Coronary artery (tissue), 2 donors: ENCODE measurements around the gene ST6GALNAC2.
"Not testable (repeated sequence)": the region's sequence is repeated elsewhere in the genome, so short reads cannot be mapped to it uniquely, and the experiment has no call there.

ENCODE experiments used
- DNase-seq: peaks from one replicate; pipeline ENCODE4 v3.0.0-alpha.2; 2017; ENCODE audit warnings: low spot score
- H3K27ac ChIP-seq, 2 donors: fragments of 200-600 bp; sonication (generic); one replicate each; pipeline ENCODE4 v1.5.1; 2016 to 2019
- H3K4me3 ChIP-seq: fragments of 200-600 bp; sonication (generic); 2 replicates; pipeline ENCODE4 v1.5.1; 2016; ENCODE audit warnings: mild to moderate bottlenecking, moderate library complexity
- CTCF ChIP-seq: fragments of 200-600 bp; sonication (generic); IDR thresholded peaks from one replicate; pipeline ENCODE4 v1.5.1; 2019; ENCODE audit warnings: antibody characterized with exemption

Gene ST6GALNAC2

DNA sequence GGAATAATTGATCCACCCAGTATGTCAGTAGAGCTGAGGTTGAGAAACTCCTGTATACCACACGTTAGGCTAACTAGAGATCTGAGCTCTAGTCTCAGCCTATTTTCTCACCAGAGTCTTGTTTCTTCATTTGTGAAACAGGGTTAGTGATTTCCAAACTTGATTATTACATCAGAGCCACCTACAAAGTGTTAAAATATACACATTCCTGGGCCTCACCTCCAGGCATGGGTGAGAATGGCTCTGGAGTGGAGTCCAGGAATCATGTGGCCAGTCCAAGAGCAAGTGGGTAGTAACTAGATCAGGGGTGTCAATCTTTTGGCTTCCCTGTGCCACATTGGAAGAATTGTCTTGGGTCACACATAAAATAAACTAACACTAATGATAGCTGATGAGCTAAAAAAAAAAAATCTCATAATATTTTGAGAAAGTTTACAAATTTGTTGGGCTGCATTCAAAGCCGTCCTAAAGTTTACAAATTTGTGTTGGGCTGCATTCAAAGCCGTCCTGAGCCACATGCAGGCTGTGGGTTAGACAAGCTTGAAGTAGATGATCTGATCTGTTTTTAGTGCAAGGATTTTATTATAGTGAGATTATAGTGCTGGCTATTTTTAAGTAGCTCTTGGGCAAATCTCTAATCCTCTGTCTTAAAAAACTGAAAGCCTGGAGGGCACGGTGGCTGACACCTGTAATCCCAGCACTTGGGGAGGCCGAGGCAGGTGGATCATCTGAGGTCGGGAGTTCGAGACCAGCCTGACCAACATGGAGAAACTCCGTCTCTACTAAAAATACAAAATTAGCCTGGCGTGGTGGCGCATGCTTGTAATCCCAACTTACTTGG is 25.4 kb downstream of the ST6GALNAC2 start:
- no peak for DNase-seq
- TF ChIP-seq CTCF, result no peak
- no peak overlapping the region for H3K27ac ChIP-seq
- no peak overlapping the region for H3K4me3 ChIP-seq

GRCh38 chr17:76559460-76559859 is 26.2 kb downstream of the ST6GALNAC2 start:
- not testable (repeated sequence) for DNase-seq
- peak overlapping the region; percentile 80 for H3K4me3 ChIP-seq

GRCh38 chr17:76558198-76559095 is 27.2 kb downstream of the ST6GALNAC2 start:
- TF ChIP-seq CTCF, result no peak
- H3K27ac ChIP-seq, result peak overlapping the region; percentile 61 to 82
- DNase-seq, result no peak

More at GRCh38 chr17:76559460-76559859, 26.2 kb downstream of the ST6GALNAC2 start:
- not testable (repeated sequence) for H3K27ac ChIP-seq

DNA sequence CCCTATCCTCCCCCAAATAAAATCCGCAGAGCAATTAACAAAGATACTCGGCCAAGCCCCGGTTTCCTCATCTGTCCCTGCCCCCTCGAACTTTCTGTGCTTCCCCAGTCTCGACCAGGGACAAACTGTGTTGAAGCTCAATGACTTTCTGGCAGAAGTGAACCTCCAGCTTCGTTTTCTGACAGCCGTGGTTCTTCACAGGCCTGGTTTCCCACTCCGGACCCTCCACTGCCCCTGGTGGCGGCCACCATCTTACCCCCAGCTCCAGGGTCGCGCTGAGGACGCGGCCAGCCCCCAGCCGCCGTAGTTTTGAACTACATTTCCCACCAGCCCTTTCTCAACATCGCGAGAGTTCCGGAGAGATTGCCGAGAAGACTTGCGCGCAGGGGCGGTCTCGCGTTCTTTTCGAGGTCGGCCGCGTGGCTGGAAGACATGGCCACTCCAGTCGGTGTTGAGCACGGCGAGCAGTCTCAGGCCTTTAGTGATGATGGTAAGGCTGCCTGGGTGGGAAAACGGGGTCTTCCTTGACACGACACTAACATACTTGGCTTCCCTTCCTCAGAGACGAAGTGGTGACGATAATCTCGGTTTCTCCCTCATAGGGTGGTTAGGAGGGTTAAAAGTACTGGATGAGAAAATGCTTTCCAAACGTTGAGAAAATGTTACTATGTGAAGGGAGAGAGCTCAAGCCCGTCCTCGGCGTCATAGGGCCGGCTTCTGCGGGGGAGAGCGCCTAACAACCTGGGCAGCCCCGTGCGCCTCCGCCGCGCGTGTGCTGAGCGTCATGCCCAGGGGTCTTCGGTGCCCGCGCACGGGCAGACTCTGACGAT is 28.1 kb downstream of the ST6GALNAC2 start:
- Histone ChIP-seq H3K4me3 (peak overlapping the region; percentile 80), H3K27ac (peak overlapping the region; percentile 61 to 82)
- TF ChIP-seq CTCF, result no peak
- peak; percentile 96 for DNase-seq

More at GRCh38 chr17:76558198-76559095, 27.2 kb downstream of the ST6GALNAC2 start:
- H3K4me3 ChIP-seq, result peak overlapping the region; percentile 80

GRCh38 chr17:76556765-76557367 is 28.8 kb downstream of the ST6GALNAC2 start:
- DNase-seq, result no peak
- peak overlapping the region; percentile 80 for H3K4me3 ChIP-seq
- H3K27ac ChIP-seq, result peak overlapping the region; percentile 61 to 82
- TF ChIP-seq CTCF, result no peak

GRCh38 chr17:76554131-76554530 is 31.5 kb downstream of the ST6GALNAC2 start:
- TF ChIP-seq CTCF, result no peak
- Histone ChIP-seq H3K27ac (no peak overlapping the region), H3K4me3 (no peak overlapping the region)
- no peak for DNase-seq
